Smooth muscle cell (in vitro differentiated cells): Measurements from ENCODE around the gene SPRED2. TPM values are rescaled to one million over a fixed set of nuclear protein-coding genes. Genes with fewer than 3 reads are reported as not detected.

Experiments
- DNase-seq: peaks from one replicate; lab custom pipeline; 2025; ENCODE audit not compliant: unreplicated experiment; lab: John Stamatoyannopoulos, UW
- H2AFZ ChIP-seq: fragments of 200-600 bp; sonication (generic); 2 replicates; pipeline ENCODE4 v1.6.0; 2016; ENCODE audit warnings: antibody characterized with exemption, low read depth, mild to moderate bottlenecking
- H3F3A ChIP-seq: fragments of 200-600 bp; sonication (generic); 2 replicates; pipeline ENCODE4 v1.6.0; 2017; ENCODE audit warnings: antibody characterized with exemption, low read depth
- H3K27ac ChIP-seq: fragments of 200-600 bp; sonication (generic); 2 replicates; pipeline ENCODE4 v1.5.1; 2016; ENCODE audit warnings: low read depth, mild to moderate bottlenecking
- H3K27me3 ChIP-seq: fragments of 200-600 bp; sonication (generic); 2 replicates; pipeline ENCODE4 v1.6.1; 2016; ENCODE audit warnings: low read depth, mild to moderate bottlenecking
- H3K36me3 ChIP-seq: fragments of 200-600 bp; sonication (generic); 2 replicates; pipeline ENCODE4 v1.5.1; 2016; ENCODE audit warnings: low read depth
- H3K4me1 ChIP-seq: fragments of 200-600 bp; sonication (generic); 2 replicates; pipeline ENCODE4 v1.5.1; 2016; ENCODE audit warnings: low read depth
- H3K4me2 ChIP-seq: fragments of 200-600 bp; sonication (generic); 2 replicates; pipeline ENCODE4 v1.6.0; 2016; ENCODE audit warnings: mild to moderate bottlenecking
- H3K4me3 ChIP-seq: fragments of 200-600 bp; sonication (generic); 2 replicates; pipeline ENCODE4 v1.5.1; 2016; ENCODE audit warnings: mild to moderate bottlenecking
- H3K79me2 ChIP-seq: fragments of 200-600 bp; sonication (generic); 2 replicates; pipeline ENCODE4 v1.6.0; 2016; ENCODE audit warnings: low read depth, mild to moderate bottlenecking
- H3K9ac ChIP-seq: fragments of 200-600 bp; sonication (generic); 2 replicates; pipeline ENCODE4 v1.6.0; 2016; ENCODE audit warnings: low read depth
- H3K9me3 ChIP-seq: fragments of 200-600 bp; sonication (generic); replicated peaks from 2 replicates; pipeline ENCODE4 v1.5.1; 2016; ENCODE audit warnings: low read depth
- H4K20me1 ChIP-seq: fragments of 200-600 bp; sonication (generic); 2 replicates; pipeline ENCODE4 v1.6.0; 2016; ENCODE audit warnings: low read depth
- CTCF ChIP-seq: fragments of 200-600 bp; sonication (generic); IDR thresholded peaks from 2 replicates; pipeline ENCODE4 v1.5.1; 2017; ENCODE audit warnings: borderline replicate concordance, mild to moderate bottlenecking, antibody characterized with exemption; ENCODE audit not compliant: insufficient read depth, poor library complexity, severe bottlenecking
- WGBS: methylation state at CpG from one replicate; pipeline ENCODE4 v1.1.7; 2016; ENCODE audit warnings: low lambda C conversion rate; 5-methylcytosine and 5-hydroxymethylcytosine counted together
- polyA plus RNA-seq: library from polyadenylated mRNA; unstranded; fragments of >200 nt; fragmentation: Nextera tagmentation; extraction: Ambion mirVana; gene quantifications from 2 replicates; pipeline ENCODE4 v1.2.1, GENCODE V29; 2016
- total RNA-seq: library from RNA; depleted of rRNA; stranded (reverse); fragments of >200 nt; gene quantifications from 2 replicates; pipeline ENCODE4 v1.2.3, GENCODE V29; 2014

SPRED2 gene
- total and polyA plus RNA-seq, 2 experiments from 2014 or later, result 18.3 to 23.7 TPM

GRCh38 chr2:65261676-65262075, 170.7 kb downstream of the SPRED2 start:
- no peaks in the 10 kb centered on the region for H3K36me3 ChIP-seq
- no peak overlapping the region for H3K4me3 ChIP-seq
- no peak overlapping the region for H3K9ac ChIP-seq
- WGBS, result 93% methylated on average over 3 of the region's 3 CpGs
- no peak overlapping the region for H3K27ac ChIP-seq
- H3K4me1 ChIP-seq, result no peaks in the 10 kb centered on the region
- H3K79me2 ChIP-seq, result peaks cover 53% of the 10 kb centered on the region
- no peak for TF ChIP-seq CTCF
- no peak overlapping the region for H3K4me2 ChIP-seq
- no peaks in the 10 kb centered on the region for H3K9me3 ChIP-seq
- H3F3A ChIP-seq, result peaks cover 11% of the 10 kb centered on the region
- DNase-seq, result no peak
- H3K27me3 ChIP-seq, result no peaks in the 10 kb centered on the region
- peaks cover 86% of the 10 kb centered on the region for H4K20me1 ChIP-seq
- no peak overlapping the region for H2AFZ ChIP-seq

Other genes starting within 250 kb of the SPRED2 start
- 174 TPM in 2 replicates for gene ACTR2, start 204.8 kb downstream of the SPRED2 start, total RNA-seq
- gene ACTR2, start 204.8 kb downstream of the SPRED2 start, polyA plus RNA-seq, result 107 and 108 TPM in 2 replicates